Fibroblast of lung (primary cell): ENCODE results near the gene GTPBP2. TPM values are rescaled to one million over a fixed set of nuclear protein-coding genes. Genes with fewer than 3 reads are reported as not detected.
A peak's percentile ranks its signal among the peaks of the same experiment; 100 is the strongest.

Experiments
- DNase-seq, 2 donors: peaks; one replicate each; pipeline versions ENCODE4 v3.0.0 to v3.0.0-alpha.2; 2010; ENCODE audit warnings: low read depth in 2 of 2
- H2AFZ ChIP-seq: 2 replicates; pipeline ENCODE4 v1.5.1; 2012; ENCODE audit warnings: low read length, control low read depth, inconsistent platforms
- H3K27ac ChIP-seq: 2 replicates; pipeline ENCODE4 v1.5.1; 2011; ENCODE audit warnings: low read length, control low read depth; ENCODE audit not compliant: insufficient read depth
- H3K27me3 ChIP-seq: 2 replicates; pipeline ENCODE4 v1.5.1; 2011; ENCODE audit warnings: mild to moderate bottlenecking, low read length; ENCODE audit not compliant: control insufficient read depth, insufficient read depth
- H3K36me3 ChIP-seq: 2 replicates; pipeline ENCODE4 v1.5.1; 2011; ENCODE audit warnings: low read length; ENCODE audit not compliant: control insufficient read depth, insufficient read depth
- H3K4me1 ChIP-seq: 2 replicates; pipeline ENCODE4 v1.5.1; 2011; ENCODE audit warnings: low read length; ENCODE audit not compliant: control insufficient read depth, insufficient read depth; ENCODE audit errors: extremely low read depth
- H3K4me2 ChIP-seq: 2 replicates; pipeline ENCODE4 v1.5.1; 2011; ENCODE audit warnings: low read length, control low read depth; ENCODE audit not compliant: insufficient read depth; ENCODE audit errors: extremely low read depth
- H3K4me3 ChIP-seq, 4 experiments: fragments of 200-600 bp in 1 of 4; sonication (generic) in 1 of 4; replicated peaks in 1 of 4; 2 replicates each; pipeline ENCODE4 v1.5.1; 2011 to 2016; ENCODE audit warnings: low read length in 4 of 4, low read depth in 3 of 4, mild to moderate bottlenecking in 3 of 4, control low read depth in 2 of 4, inconsistent platforms in 1 of 4, mixed read lengths in 1 of 4; ENCODE audit not compliant: insufficient read depth in 1 of 4; ENCODE audit errors: control extremely low read depth in 1 of 4
- H3K79me2 ChIP-seq: 2 replicates; pipeline ENCODE4 v1.5.1; 2012; ENCODE audit warnings: mild to moderate bottlenecking, low read length, inconsistent platforms; ENCODE audit not compliant: control insufficient read depth, insufficient read depth
- H3K9ac ChIP-seq: 2 replicates; pipeline ENCODE4 v1.5.1; 2011; ENCODE audit warnings: mild to moderate bottlenecking, low read length, control low read depth; ENCODE audit not compliant: insufficient read depth
- H3K9me3 ChIP-seq: 2 replicates; pipeline ENCODE4 v1.5.1; 2012; ENCODE audit warnings: low read depth, low read length; ENCODE audit not compliant: control insufficient read depth, insufficient read depth
- H4K20me1 ChIP-seq: 2 replicates; pipeline ENCODE4 v1.5.1; 2011; ENCODE audit warnings: low read length; ENCODE audit not compliant: control insufficient read depth, insufficient read depth; ENCODE audit errors: extremely low read depth
- CTCF ChIP-seq, 2 donors: IDR thresholded peaks in 1 of 2; conservative IDR thresholded peaks in 1 of 2; 1 replicate in 1 of 2; 2 replicates in 1 of 2; pipeline ENCODE4 v1.5.1; 2011 to 2012; ENCODE audit warnings: low read length in 2 of 2, control low read depth in 1 of 2, inconsistent platforms in 1 of 2, low read depth in 1 of 2, mild to moderate bottlenecking in 1 of 2
- EZH2 ChIP-seq: IDR thresholded peaks from 2 replicates; pipeline ENCODE4 v1.5.1; 2012; ENCODE audit warnings: low read length, control low read depth, mild to moderate bottlenecking; ENCODE audit errors: missing control alignments
- polyA plus RNA-seq, 2 donors: library from polyadenylated mRNA; depleted of rRNA in 1 of 2; stranded (reverse) in 1 of 2; unstranded in 1 of 2; fragments of >200 nt; gene quantifications; 2 replicates each; pipeline ENCODE4 v1.2.1, GENCODE V29; 2011 to 2012; ENCODE audit warnings: missing spikeins in 1 of 2
- total RNA-seq: library from RNA; depleted of rRNA; stranded (reverse); fragments of >200 nt; gene quantifications from 2 replicates; pipeline ENCODE4 v1.2.1, GENCODE V29; 2014

The GTPBP2 gene
- total and polyA plus RNA-seq, 2 donors (not counting 1 experiment from before 2014, with no cell fraction given) = 45.2 to 174 TPM

GRCh38 chr6:43627008-43627825, 1.8 kb downstream of the GTPBP2 start:
- Histone ChIP-seq H3K9ac (peak overlapping the region; percentile 51), H3K4me3 (peak overlapping the region; percentile 8 to 99 (median 58)), H3K4me1 (peaks cover 14% of the 10 kb centered on the region), H3K9me3 (no peaks in the 10 kb centered on the region), H3K36me3 (peaks cover 25% of the 10 kb centered on the region), H4K20me1 (no peaks in the 10 kb centered on the region), H2AFZ (no peak overlapping the region), H3K4me2 (peak overlapping the region; percentile 83), H3K79me2 (peaks cover 29% of the 10 kb centered on the region), H3K27me3 (no peaks in the 10 kb centered on the region), H3K27ac (peak overlapping the region; percentile 94)
- peak; percentile 94 to 99 for DNase-seq
- TF ChIP-seq EZH2 = no peak
- no peak for TF ChIP-seq CTCF (conservative IDR thresholded peaks at IDR 0.05 in 1 of 2, IDR thresholded peaks at IDR 0.05 in 1 of 2; ENCODE audit: low read depth in 1 of 2, low read length in 2 of 2)

- Histone ChIP-seq H3K36me3 (peaks cover 38% of the 10 kb centered on the region), H2AFZ (no peak overlapping the region), H3K9me3 (no peaks in the 10 kb centered on the region), H3K4me2 (no peak overlapping the region), H3K4me3 (peak overlapping the region in 1 of 4 experiments; percentile 86), H3K79me2 (peaks cover 29% of the 10 kb centered on the region), H3K9ac (no peak overlapping the region), H4K20me1 (no peaks in the 10 kb centered on the region), H3K4me1 (peaks cover 11% of the 10 kb centered on the region), H3K27me3 (no peaks in the 10 kb centered on the region), H3K27ac (no peak overlapping the region)
- DNase-seq = no peak
- TF ChIP-seq EZH2 (no peak), CTCF (conservative IDR thresholded peaks at IDR 0.05 in 1 of 2, IDR thresholded peaks at IDR 0.05 in 1 of 2; ENCODE audit: low read depth in 1 of 2, low read length in 2 of 2) (no peak)
These were observed 3.6 kb downstream of the GTPBP2 start for GRCh38 chr6:43625393-43625992.

GRCh38 chr6:43624786-43625288, 4.2 kb downstream of the GTPBP2 start:
- peaks cover 11% of the 10 kb centered on the region for H3K4me1 ChIP-seq
- H3K79me2 ChIP-seq = peaks cover 29% of the 10 kb centered on the region
- H3K27ac ChIP-seq = no peak overlapping the region
- no peak for DNase-seq
- H3K9me3 ChIP-seq = no peaks in the 10 kb centered on the region
- H3K4me2 ChIP-seq = no peak overlapping the region
- no peak overlapping the region for H3K9ac ChIP-seq
- TF ChIP-seq EZH2 (no peak), CTCF (conservative IDR thresholded peaks at IDR 0.05 in 1 of 2, IDR thresholded peaks at IDR 0.05 in 1 of 2; ENCODE audit: low read depth in 1 of 2, low read length in 2 of 2) (no peak)
- H3K36me3 ChIP-seq = peaks cover 39% of the 10 kb centered on the region
- no peak overlapping the region for H3K4me3 ChIP-seq
- no peaks in the 10 kb centered on the region for H4K20me1 ChIP-seq
- no peaks in the 10 kb centered on the region for H3K27me3 ChIP-seq
- no peak overlapping the region for H2AFZ ChIP-seq
